ENCODE measurements around the gene SCN11A.

GRCh38 chr3:39082666-39083313 is 31.0 kb upstream of the SCN11A start:
- TF ChIP-seq CTCF (IDR thresholded peaks at IDR 0.05; ENCODE audit: insufficient read depth, low read length) (no peak), REST (IDR thresholded peaks at IDR 0.05; ENCODE audit: insufficient replicate concordance, low read depth) (no peak)

Data from HL-60 (cell line).